Activated CD4-positive, alpha-beta T cell treated with anti-CD3 and anti-CD28 coated beads for 48 hours (primary cell): ENCODE data around the gene CTSD.

ENCODE experiments used
- DNase-seq: peaks from one replicate; pipeline ENCODE4 v3.0.0-alpha.2; 2020

The CTSD gene

GRCh38 chr11:1719781-1720180 is 43.9 kb downstream of the CTSD start:
- DNase-seq, result no peak

DNA sequence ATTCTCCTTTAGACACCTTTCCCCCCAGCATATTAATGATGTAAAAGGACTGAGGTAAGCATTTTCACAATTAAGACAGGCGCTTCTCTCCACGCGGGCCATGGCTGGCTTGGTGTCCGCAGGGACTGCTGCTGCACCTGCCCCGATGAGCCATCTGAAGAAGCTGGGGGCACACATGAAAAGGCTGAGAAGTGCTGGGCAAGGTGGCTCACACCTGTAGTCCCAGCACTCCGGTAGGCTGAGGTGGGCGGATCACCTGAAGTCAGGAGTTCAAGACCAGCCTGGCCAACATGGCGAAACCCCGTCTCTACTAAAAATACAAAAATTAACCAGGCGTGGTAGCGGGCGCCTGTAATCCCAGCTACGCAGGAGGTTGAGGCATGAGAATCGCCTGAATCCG is 45.4 kb downstream of the CTSD start:
- no peak for DNase-seq

- DNase-seq, result no peak
Measured at GRCh38 chr11:1717745-1718144, 46.0 kb downstream of the CTSD start.

DNA sequence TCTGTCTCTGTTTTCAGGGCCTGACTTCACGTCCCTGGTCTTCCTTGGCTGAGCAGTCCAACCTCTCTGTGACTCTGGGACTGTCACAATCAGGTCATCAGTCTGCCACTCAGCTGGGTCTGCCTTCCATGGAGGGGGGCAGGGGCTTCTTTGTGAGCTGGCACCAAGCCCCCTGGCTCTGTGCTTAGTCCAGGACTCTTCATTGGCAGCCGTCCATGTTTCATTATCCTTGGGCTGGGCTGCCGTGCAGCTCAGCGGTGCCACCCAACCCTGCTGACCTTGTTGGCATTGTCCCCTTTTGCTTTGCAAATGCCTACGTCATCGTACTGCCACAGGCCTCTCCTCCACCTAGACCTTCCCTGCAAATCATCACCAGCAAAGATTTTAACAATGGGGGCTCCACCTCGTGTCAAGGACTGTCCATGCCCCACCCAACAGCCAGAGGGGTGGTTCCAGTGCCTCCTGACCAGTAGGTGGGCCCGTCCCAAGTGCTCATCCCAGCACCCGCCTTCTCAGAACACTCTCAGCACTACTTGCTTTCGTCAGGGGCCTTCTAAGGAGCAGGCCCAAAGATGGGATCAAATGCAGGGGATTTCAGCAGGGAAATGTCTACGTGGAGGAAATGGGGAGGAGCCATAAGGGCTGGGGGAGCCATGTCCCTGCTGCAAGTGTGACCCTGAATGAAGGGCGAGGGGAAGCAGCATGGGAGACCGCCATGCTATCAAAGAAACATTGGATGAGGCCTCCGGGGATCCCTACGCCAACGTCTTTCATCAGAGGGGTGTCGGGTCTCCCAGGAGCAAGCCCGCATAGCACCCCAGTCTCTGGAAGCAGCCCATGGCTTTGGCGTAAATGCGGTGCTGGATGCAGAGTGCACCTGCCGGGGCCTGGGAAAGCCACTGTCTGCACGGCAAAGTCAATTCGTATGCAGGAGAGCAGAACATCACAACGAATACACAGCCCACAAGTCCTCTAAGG is 48.5 kb downstream of the CTSD start:
- no peak for DNase-seq

DNA sequence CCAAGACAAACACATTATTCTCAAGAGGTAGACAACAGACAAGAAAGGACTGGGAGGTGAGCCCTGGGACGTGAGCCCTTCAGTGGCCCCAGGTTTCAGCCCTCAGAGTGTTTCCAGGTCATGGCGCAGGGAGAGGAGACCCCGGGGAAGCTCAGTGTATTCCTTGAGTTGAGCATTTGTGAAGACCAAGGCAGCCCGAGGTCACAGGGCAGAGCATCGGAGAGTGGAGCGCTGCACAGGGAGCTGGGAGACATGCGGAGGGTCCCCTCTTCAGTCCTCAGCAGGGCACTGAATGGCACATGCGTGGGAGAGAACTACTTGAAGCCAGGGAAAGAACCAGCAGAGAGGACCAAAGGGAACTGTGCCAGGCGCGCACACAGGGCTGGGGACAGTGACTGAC is 55.0 kb downstream of the CTSD start:
- DNase-seq, result no peak

DNA sequence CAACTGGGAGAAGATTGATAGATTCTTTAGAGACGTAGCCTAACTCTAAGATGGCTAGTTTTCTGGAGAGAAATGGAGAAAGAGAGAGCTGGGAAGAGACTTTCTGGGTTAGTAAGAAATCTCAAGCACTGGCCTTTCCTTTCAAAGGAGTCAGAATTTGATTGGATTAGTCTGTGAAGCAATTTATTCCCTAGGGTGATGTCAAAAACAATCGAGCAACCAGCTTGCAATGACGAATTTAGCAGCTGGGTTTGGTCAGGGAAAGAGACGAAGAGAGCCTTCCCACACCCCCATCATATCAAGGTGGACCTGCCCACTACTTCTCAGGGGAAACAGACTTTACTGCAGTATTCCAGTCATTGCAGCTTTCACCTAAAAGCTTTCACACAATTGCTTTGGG is 56.0 kb downstream of the CTSD start:
- DNase-seq, result no peak

DNA sequence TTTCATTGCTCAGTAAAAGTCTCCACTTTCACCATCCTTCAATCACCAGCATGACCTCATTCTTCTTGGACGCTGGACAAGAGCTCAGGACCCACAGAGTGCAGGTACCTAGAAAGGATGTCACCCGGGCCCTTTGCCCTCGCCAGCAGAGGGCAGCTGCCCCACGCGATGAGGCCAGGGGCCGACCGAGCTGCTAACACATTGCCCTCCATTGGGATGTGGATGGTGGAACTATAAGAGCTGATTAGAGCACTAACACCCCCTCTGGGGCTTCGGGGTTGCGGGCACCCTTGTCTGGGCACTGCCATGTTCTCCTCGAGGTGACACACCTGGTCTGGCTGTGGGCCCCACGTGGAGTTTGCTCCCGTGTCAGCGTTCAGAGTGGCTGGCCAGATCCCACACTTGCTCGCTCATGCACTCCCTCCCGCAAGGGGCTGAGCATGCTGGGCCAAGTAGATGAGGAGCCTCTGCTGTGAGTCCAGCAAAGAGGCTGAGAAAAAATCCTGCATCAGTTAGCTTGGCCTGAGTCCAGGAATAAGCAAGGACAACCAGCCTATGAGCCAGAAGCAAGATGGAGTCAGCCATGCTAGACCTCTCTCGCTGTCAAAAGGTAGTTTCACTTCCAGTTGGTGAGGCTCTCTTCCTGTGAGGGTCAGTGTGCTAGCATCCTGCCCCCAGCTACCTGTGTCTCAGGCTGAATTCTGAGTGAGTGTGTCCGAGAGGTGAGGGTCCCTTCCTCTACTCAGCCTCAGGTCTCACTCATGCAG is 56.9 kb downstream of the CTSD start:
- DNase-seq, result peak; percentile 40

DNA sequence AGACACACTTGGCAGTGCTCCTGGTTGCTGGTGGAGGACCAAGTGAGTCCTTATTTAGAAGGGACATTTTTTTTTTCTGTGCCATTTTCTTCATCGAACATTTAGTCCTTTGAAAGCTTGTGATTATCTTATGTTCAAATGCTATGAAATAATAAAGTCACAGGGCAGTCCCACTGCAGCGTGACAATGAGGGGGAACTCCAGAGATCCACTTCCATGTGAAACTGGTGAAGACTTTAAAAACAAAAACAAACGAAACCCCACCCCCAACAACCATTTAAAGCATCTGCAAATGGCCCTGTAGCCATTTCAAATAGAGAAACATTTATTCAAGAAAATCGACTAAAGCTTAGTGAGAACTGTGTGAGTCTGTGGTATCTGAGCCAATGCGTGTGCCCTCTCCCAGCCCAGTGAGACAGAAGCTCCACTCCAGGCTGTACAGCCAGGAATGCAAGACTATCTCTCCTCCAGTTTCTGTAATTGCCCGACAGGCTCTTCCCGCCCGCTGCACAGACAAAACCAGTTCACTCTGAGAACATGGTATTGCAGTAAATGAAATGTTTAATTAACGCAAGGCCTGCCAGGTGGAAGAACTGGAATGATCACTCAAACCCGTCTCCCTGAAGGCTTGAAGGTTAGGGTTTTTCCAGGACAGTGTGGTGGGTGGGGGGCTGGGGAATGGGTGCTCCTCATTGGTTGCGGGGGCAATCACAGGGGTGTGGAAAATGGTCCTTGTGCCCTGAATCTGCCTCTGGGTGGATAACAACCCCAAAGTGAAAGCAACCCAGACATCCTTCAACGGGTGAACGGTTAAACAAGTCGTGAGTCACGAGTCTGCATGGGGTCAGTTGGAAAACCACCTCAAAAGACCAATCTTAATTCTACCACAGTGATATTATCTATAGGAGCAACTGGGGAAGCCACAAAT is 58.3 kb downstream of the CTSD start:
- no peak for DNase-seq

GRCh38 chr11:1703146-1703545 is 60.6 kb downstream of the CTSD start:
- DNase-seq, result no peak
